Measurements from ENCODE around the gene OR1F1.

OR1F1 gene

GRCh38 chr16:3147046-3147756 is 40.8 kb upstream of the OR1F1 start:
- Mint-ChIP-seq H3K27me3 (peaks cover 30% of the 10 kb centered on the region), H3K27ac (no peak overlapping the region), H3K4me3 (no peak overlapping the region), H3K36me3 (peaks cover 7% of the 10 kb centered on the region), H3K4me1 (peaks cover 16% of the 10 kb centered on the region), H3K9me3 (no peaks in the 10 kb centered on the region)
- CTCF ChIA-PET, result interaction anchor here (0.8 to 3.0 kb wide), 5 partner anchors 12 to 87 kb away, joined by 3 to 10 read pairs (median 9); partner anchors contain the start of gene ZNF213
- no peak for DNase-seq

GRCh38 chr16:3147757-3148104 is 40.3 kb upstream of the OR1F1 start:
- CTCF ChIA-PET, result interaction anchor here (0.8 to 3.0 kb wide), 6 partner anchors 13 to 88 kb away, joined by 3 to 10 read pairs (median 7); partner anchors contain the start of gene ZNF213
- Mint-ChIP-seq H3K27me3 (peaks cover 36% of the 10 kb centered on the region), H3K27ac (no peak overlapping the region), H3K4me3 (no peak overlapping the region), H3K36me3 (peaks cover 5% of the 10 kb centered on the region), H3K9me3 (no peaks in the 10 kb centered on the region), H3K4me1 (peaks cover 21% of the 10 kb centered on the region)
- no peak for DNase-seq

GRCh38 chr16:3148256-3149192 is 39.5 kb upstream of the OR1F1 start:
- H3K27ac Mint-ChIP-seq, result peak overlapping the region; percentile 42
- peaks cover 42% of the 10 kb centered on the region for H3K27me3 Mint-ChIP-seq
- H3K9me3 Mint-ChIP-seq, result no peaks in the 10 kb centered on the region
- H3K4me1 Mint-ChIP-seq, result peaks cover 27% of the 10 kb centered on the region
- DNase-seq, result no peak
- peaks cover 6% of the 10 kb centered on the region for H3K36me3 Mint-ChIP-seq
- peak overlapping the region; percentile 83 for H3K4me3 Mint-ChIP-seq
- CTCF ChIA-PET, result interaction anchor here (0.6 to 3.0 kb wide), 10 partner anchors 9 to 89 kb away, joined by 3 to 10 read pairs (median 5); partner anchors contain the start of gene ZNF213

- CTCF ChIA-PET, result interaction anchor here (0.6 to 3.3 kb wide), 11 partner anchors 9 to 157 kb away, joined by 3 to 14 read pairs (median 5); partner anchors contain the start of genes ZNF213 and ZNF75A
- Mint-ChIP-seq H3K27ac (peak overlapping the region; percentile 42), H3K36me3 (peaks cover 6% of the 10 kb centered on the region), H3K27me3 (peaks cover 47% of the 10 kb centered on the region), H3K4me1 (peaks cover 28% of the 10 kb centered on the region), H3K4me3 (peak overlapping the region; percentile 83), H3K9me3 (peaks cover under 1% of the 10 kb centered on the region)
- no peak for DNase-seq
Observed at GRCh38 chr16:3149193-3149530, 38.8 kb upstream of the OR1F1 start.

- peak; percentile 69 for DNase-seq
- H3K36me3 Mint-ChIP-seq, result peaks cover 8% of the 10 kb centered on the region
- H3K4me3 Mint-ChIP-seq, result peak overlapping the region; percentile 83
- peaks cover 53% of the 10 kb centered on the region for H3K27me3 Mint-ChIP-seq
- CTCF ChIA-PET, result interaction anchor here (0.6 to 3.3 kb wide), 20 partner anchors 8 to 156 kb away, joined by 3 to 14 read pairs (median 4); partner anchors contain the start of genes ZNF213 and ZNF75A
- peaks cover 30% of the 10 kb centered on the region for H3K4me1 Mint-ChIP-seq
- H3K27ac Mint-ChIP-seq, result peak overlapping the region; percentile 84
- H3K9me3 Mint-ChIP-seq, result peaks cover 4% of the 10 kb centered on the region
Observed at GRCh38 chr16:3149630-3150345, 38.2 kb upstream of the OR1F1 start.

GRCh38 chr16:3150346-3151218 is 37.4 kb upstream of the OR1F1 start:
- peaks cover 35% of the 10 kb centered on the region for H3K4me1 Mint-ChIP-seq
- CTCF ChIA-PET, result interaction anchor here (0.6 to 3.3 kb wide), 16 partner anchors 9 to 155 kb away, joined by 3 to 14 read pairs (median 4); partner anchors contain the start of genes ZNF213 and ZNF75A
- H3K36me3 Mint-ChIP-seq, result peaks cover 8% of the 10 kb centered on the region
- peaks cover 4% of the 10 kb centered on the region for H3K9me3 Mint-ChIP-seq
- DNase-seq, result peak; percentile 97
- peak overlapping the region; percentile 93 for H3K27ac Mint-ChIP-seq
- H3K4me3 Mint-ChIP-seq, result peak overlapping the region; percentile 83
- H3K27me3 Mint-ChIP-seq, result peaks cover 53% of the 10 kb centered on the region

GRCh38 chr16:3152027-3152276 is 36.1 kb upstream of the OR1F1 start:
- Mint-ChIP-seq H3K4me1 (peaks cover 35% of the 10 kb centered on the region), H3K27me3 (peaks cover 66% of the 10 kb centered on the region), H3K9me3 (peaks cover 4% of the 10 kb centered on the region), H3K27ac (peak overlapping the region; percentile 91), H3K4me3 (peak overlapping the region; percentile 76), H3K36me3 (peaks cover 8% of the 10 kb centered on the region)
- DNase-seq, result peak; percentile 46
- CTCF ChIA-PET, result interaction anchor here (3.3 kb wide), 1 partner anchor 17 kb away, joined by 14 read pairs; the partner anchor contains the start of gene ZNF213

GRCh38 chr16:3152277-3152990 is 35.6 kb upstream of the OR1F1 start:
- CTCF ChIA-PET, result interaction anchor here (3.3 kb wide), 1 partner anchor 18 kb away, joined by 14 read pairs; the partner anchor contains the start of gene ZNF213
- Mint-ChIP-seq H3K9me3 (peaks cover 4% of the 10 kb centered on the region), H3K27ac (peak overlapping the region; percentile 91), H3K27me3 (peaks cover 68% of the 10 kb centered on the region), H3K36me3 (peaks cover 8% of the 10 kb centered on the region), H3K4me3 (peak overlapping the region; percentile 76), H3K4me1 (peaks cover 40% of the 10 kb centered on the region)
- DNase-seq, result peak; percentile 86

GRCh38 chr16:3152991-3153368 is 35.0 kb upstream of the OR1F1 start:
- peaks cover 4% of the 10 kb centered on the region for H3K9me3 Mint-ChIP-seq
- no peak for DNase-seq
- H3K27ac Mint-ChIP-seq, result peak overlapping the region; percentile 91
- H3K4me3 Mint-ChIP-seq, result peak overlapping the region; percentile 76
- CTCF ChIA-PET, result no interaction called here
- peaks cover 68% of the 10 kb centered on the region for H3K27me3 Mint-ChIP-seq
- H3K4me1 Mint-ChIP-seq, result peaks cover 45% of the 10 kb centered on the region
- peaks cover 12% of the 10 kb centered on the region for H3K36me3 Mint-ChIP-seq

GRCh38 chr16:3155181-3155580 is 32.8 kb upstream of the OR1F1 start:
- Mint-ChIP-seq H3K4me1 (peaks cover 57% of the 10 kb centered on the region), H3K27ac (peak overlapping the region; percentile 17)
- CTCF ChIA-PET, result no interaction called here

GRCh38 chr16:3155972-3156371 is 32.0 kb upstream of the OR1F1 start:
- Mint-ChIP-seq H3K4me3 (no peak overlapping the region), H3K27me3 (peaks cover 87% of the 10 kb centered on the region), H3K27ac (no peak overlapping the region), H3K9me3 (peaks cover 4% of the 10 kb centered on the region), H3K4me1 (peaks cover 55% of the 10 kb centered on the region), H3K36me3 (peaks cover 13% of the 10 kb centered on the region)
- DNase-seq, result no peak
- CTCF ChIA-PET, result interaction anchor here (0.9 kb wide), 1 partner anchor 10 kb away, joined by 4 read pairs; no protein-coding TSS in a partner anchor

More at GRCh38 chr16:3155181-3155580, 32.8 kb upstream of the OR1F1 start:
- no peak overlapping the region for H3K4me3 Mint-ChIP-seq
- peaks cover 15% of the 10 kb centered on the region for H3K36me3 Mint-ChIP-seq
- no peak for DNase-seq
- H3K27me3 Mint-ChIP-seq, result peaks cover 87% of the 10 kb centered on the region
- H3K9me3 Mint-ChIP-seq, result peaks cover 4% of the 10 kb centered on the region

- peak; percentile 56 for DNase-seq
- Mint-ChIP-seq H3K4me1 (peaks cover 52% of the 10 kb centered on the region), H3K4me3 (peak overlapping the region; percentile 72), H3K27ac (peak overlapping the region; percentile 81), H3K36me3 (peaks cover 14% of the 10 kb centered on the region), H3K9me3 (peaks cover 4% of the 10 kb centered on the region), H3K27me3 (peaks cover 83% of the 10 kb centered on the region)
- CTCF ChIA-PET, result interaction anchor here (0.9 to 1.4 kb wide), 5 partner anchors 8 to 1097 kb away, joined by 3 to 4 read pairs (median 3); partner anchors contain the start of gene ZNF213
Observed at GRCh38 chr16:3157229-3158025, 30.6 kb upstream of the OR1F1 start.
